GM12878 (cell line): Measurements from ENCODE around the gene ACACB. TPM values are rescaled to one million over a fixed set of nuclear protein-coding genes. Genes with fewer than 3 reads are reported as not detected.

ENCODE experiments used
- ATAC-seq: fragments of 200-7000 bp; cut with Tn5 transposase; 3 replicates; pipeline ENCODE4 v1.9.1; 2020; ENCODE audit warnings: mild to moderate bottlenecking, moderate library complexity
- BruUV-seq: library from RNA; stranded (reverse); fragments of 400-500 nt; replicated peaks from 2 replicates; lab custom pipeline; 2021; lab: Mats Ljungman, UMichigan
- CTCF ChIA-PET: fragments of 300-600 bp; sonication (Branson Sonifier 250); formaldehyde crosslinking; extraction: SDS; loops from one replicate; lab custom pipeline; 2021; ENCODE audit warnings: inconsistent platforms; lab: Yijun Ruan, JAX
- POLR2A ChIA-PET: fragments of 350-600 bp; formaldehyde crosslinking; extraction: SDS; loops from one replicate; lab custom pipeline; 2021; ENCODE audit warnings: inconsistent platforms; lab: Charles Lee
- RAD21 ChIA-PET: fragments of 300-600 bp; sonication (Branson Sonifier 250); formaldehyde crosslinking; loops from one replicate; lab custom pipeline; 2023; ENCODE audit warnings: antibody characterized with exemption; ENCODE audit not compliant: unreplicated experiment; lab: Charles Lee
- SMC1A ChIA-PET: fragments of 300-600 bp; sonication (Branson Sonifier 250); formaldehyde crosslinking; loops from one replicate; lab custom pipeline; 2023; ENCODE audit not compliant: unreplicated experiment, uncharacterized antibody; lab: Charles Lee
- DNase-seq: peaks from one replicate; pipeline ENCODE4 v3.0.0-alpha.2; 2011; ENCODE audit warnings: low read depth, low spot score
- FAIRE-seq: peaks from 3 replicates; lab custom pipeline; 2011; peaks lifted over from hg19 to GRCh38; lab: Jason Lieb, UNC
- H2AFZ ChIP-seq: 2 replicates; pipeline ENCODE4 v1.6.0; 2011; ENCODE audit warnings: low read depth, low read length, control low read depth; ENCODE audit not compliant: control insufficient read depth
- H3K27ac ChIP-seq: 2 replicates; pipeline ENCODE4 v1.5.1; 2011; ENCODE audit warnings: control low read depth; ENCODE audit not compliant: control insufficient read depth, insufficient read depth
- H3K27me3 ChIP-seq, 2 experiments: replicated peaks in 1 of 2; 2 replicates each; pipeline versions ENCODE4 v1.6.0 to v1.6.1; 2011; ENCODE audit warnings: low read length in 1 of 2; ENCODE audit not compliant: control insufficient read depth in 2 of 2, insufficient read depth in 2 of 2
- H3K36me3 ChIP-seq, 2 experiments: 2 replicates each; pipeline ENCODE4 v1.5.1; 2011; ENCODE audit warnings: low read length in 1 of 2; ENCODE audit not compliant: control insufficient read depth in 2 of 2, insufficient read depth in 2 of 2
- H3K4me1 ChIP-seq: 2 replicates; pipeline ENCODE4 v1.6.1; 2011; ENCODE audit warnings: mild to moderate bottlenecking, low read length, moderate library complexity, mixed read lengths; ENCODE audit not compliant: control insufficient read depth, insufficient read depth
- H3K4me2 ChIP-seq: 2 replicates; pipeline ENCODE4 v1.6.0; 2011; ENCODE audit warnings: control low read depth; ENCODE audit not compliant: control insufficient read depth, insufficient read depth
- H3K4me3 ChIP-seq: fragments of 200-600 bp; sonication (generic); 2 replicates; pipeline ENCODE4 v1.5.1; 2016
- H3K79me2 ChIP-seq: 2 replicates; pipeline ENCODE4 v1.6.0; 2011; ENCODE audit warnings: low read length; ENCODE audit not compliant: control insufficient read depth, insufficient read depth
- H3K9ac ChIP-seq: 2 replicates; pipeline ENCODE4 v1.8.0; 2011; ENCODE audit warnings: low read length, control low read depth, mixed read lengths; ENCODE audit not compliant: control insufficient read depth, insufficient read depth
- H3K9me3 ChIP-seq: replicated peaks from 3 replicates; pipeline ENCODE4 v1.5.1; 2011; ENCODE audit warnings: mild to moderate bottlenecking, low read length; ENCODE audit not compliant: control insufficient read depth, insufficient read depth
- H4K20me1 ChIP-seq: 2 replicates; pipeline ENCODE4 v1.6.0; 2011; ENCODE audit not compliant: control insufficient read depth, insufficient read depth
- BCL11A ChIP-seq: IDR thresholded peaks from 2 replicates; pipeline ENCODE4 v1.6.1; 2011; ENCODE audit warnings: low read depth, low read length
- BCL3 ChIP-seq: IDR thresholded peaks from 2 replicates; pipeline ENCODE4 v1.6.1; 2011; ENCODE audit warnings: borderline replicate concordance, low read depth, mild to moderate bottlenecking, moderate library complexity, low read length; ENCODE audit not compliant: insufficient read depth, poor library complexity, severe bottlenecking
- CBX3 ChIP-seq: fragments of 200-600 bp; sonication (generic); IDR thresholded peaks from 2 replicates; pipeline ENCODE4 v1.6.1; 2016; ENCODE audit warnings: low read depth, borderline replicate concordance
- CEBPZ ChIP-seq: fragments of 150-350 bp; IDR thresholded peaks from 2 replicates; pipeline ENCODE4 v1.6.1; 2016; ENCODE audit warnings: low read depth, low read length
- CHD1 ChIP-seq: IDR thresholded peaks from 2 replicates; pipeline ENCODE4 v1.6.1; 2012; ENCODE audit warnings: low read depth, low read length, improper control_type of control experiment
- CHD2 ChIP-seq: IDR thresholded peaks from 2 replicates; pipeline ENCODE4 v1.6.1; 2011; ENCODE audit warnings: low read depth, low read length, improper control_type of control experiment, borderline replicate concordance
- FOXK2 ChIP-seq: fragments of 450-650 bp; IDR thresholded peaks from 2 replicates; pipeline ENCODE4 v1.6.1; 2017; ENCODE audit warnings: mild to moderate bottlenecking, moderate library complexity
- HCFC1 ChIP-seq: fragments of 150-350 bp; IDR thresholded peaks from 2 replicates; pipeline ENCODE4 v1.6.1; 2014; ENCODE audit warnings: low read length
- HDAC2 ChIP-seq: fragments of 200-600 bp; sonication (generic); IDR thresholded peaks from 2 replicates; pipeline ENCODE4 v1.6.1; 2017
- IRF5 ChIP-seq: fragments of 450-650 bp; IDR thresholded peaks from 2 replicates; pipeline ENCODE4 v1.6.1; 2017; ENCODE audit warnings: borderline replicate concordance
- KLF5 ChIP-seq: fragments of 450-650 bp; IDR thresholded peaks from 2 replicates; pipeline ENCODE4 v1.6.1; 2014; ENCODE audit warnings: mild to moderate bottlenecking; ENCODE audit not compliant: partially characterized antibody
- RB1 ChIP-seq: fragments of 450-650 bp; formaldehyde crosslinking; IDR thresholded peaks from 2 replicates; pipeline ENCODE4 v1.6.1; 2017; ENCODE audit warnings: mild to moderate bottlenecking, borderline replicate concordance
- TAF1 ChIP-seq: IDR thresholded peaks from 2 replicates; pipeline ENCODE4 v1.6.1; 2011; ENCODE audit warnings: mild to moderate bottlenecking, low read depth, low read length, borderline replicate concordance
- TCF3 ChIP-seq: IDR thresholded peaks from 2 replicates; pipeline ENCODE4 v1.6.1; 2012; ENCODE audit warnings: low read depth, mild to moderate bottlenecking, low read length, borderline replicate concordance; ENCODE audit not compliant: insufficient read depth
- TCF7 ChIP-seq: IDR thresholded peaks from 2 replicates; pipeline ENCODE4 v1.6.1; 2014; ENCODE audit warnings: antibody characterized with exemption, borderline replicate concordance
- ZNF24 ChIP-seq: fragments of 450-650 bp; IDR thresholded peaks from 2 replicates; pipeline ENCODE4 v1.6.1; 2017; ENCODE audit warnings: antibody characterized with exemption, mild to moderate bottlenecking
- WGBS: methylation state at CpG from one replicate; pipeline ENCODE4 v1.1.6; 2016; ENCODE audit warnings: low lambda C conversion rate; ENCODE audit not compliant: insufficient replicate concordance, insufficient coverage; ENCODE audit errors: missing lambda C conversion rate; 5-methylcytosine and 5-hydroxymethylcytosine counted together
- in situ Hi-C: fragments of 300-500 bp; cut with MboI; formaldehyde crosslinking; loops from 9 replicates; pipeline ENCODE4 v1.14.3; 2018; ENCODE audit warnings: mixed read lengths
- intact Hi-C: fragments of 100-400 bp; cut with micrococcal nuclease; formaldehyde crosslinking; loops from one replicate; pipeline ENCODE4 v1.14.2; 2022; ENCODE audit not compliant: unreplicated experiment
- polyA plus RNA-seq, 11 experiments: library from polyadenylated mRNA; depleted of rRNA in 4 of 11; unstranded in 6 of 11; stranded (reverse) in 5 of 11; fragments of >200 nt; fragmentation: Nextera tagmentation in 4 of 11; fragmentation: Illumina TruSeq in 1 of 11; extraction: Ambion mirVana in 4 of 11; extraction: Trizol in 1 of 11; gene quantifications; 1 replicate in 1 of 11; 2 replicates in 10 of 11; pipeline versions ENCODE4 v1.2.1 to v1.2.3, GENCODE V29; 2011 to 2016; ENCODE audit warnings: inconsistent platforms in 2 of 11, missing spikeins in 2 of 11, low read depth in 1 of 11
- total RNA-seq, 4 experiments: library from RNA; depleted of rRNA in 3 of 4; stranded (reverse); fragments of >200 nt in 3 of 4; fragmentation: Illumina TruSeq in 1 of 4; extraction: Trizol in 1 of 4; gene quantifications; 2 replicates each; pipeline versions ENCODE4 v1.2.1 to v1.2.3, GENCODE V29; 2013 to 2021

Gene ACACB
- total and polyA plus RNA-seq, 10 of the 15 experiments (the other 5 are each of a cell fraction or from before 2014, with no cell fraction given) = 0.05 to 1.9 (median 0.38) TPM; not detected in 2

- TF ChIP-seq CHD2 = no peak
- TF ChIP-seq KLF5 = no peak
- no peak for TF ChIP-seq HCFC1
- TF ChIP-seq HDAC2 = no peak
- TF ChIP-seq CHD1 = no peak
- no peak for TF ChIP-seq BCL11A
- no peak for TF ChIP-seq CEBPZ
- TF ChIP-seq CBX3 = no peak
- TF ChIP-seq TAF1 = no peak
- TF ChIP-seq FOXK2 = no peak
- TF ChIP-seq RB1 = no peak
- no peak for TF ChIP-seq IRF5
- no peak for TF ChIP-seq TCF3
- no peak for TF ChIP-seq BCL3
- TF ChIP-seq ZNF24 = no peak
- TF ChIP-seq TCF7 = no peak
- Histone ChIP-seq H3K4me2 (no peak overlapping the region), H3K36me3 (no peaks in the 10 kb centered on the region), H3K9me3 (no peaks in the 10 kb centered on the region), H3K4me1 (no peaks in the 10 kb centered on the region), H3K4me3 (no peak overlapping the region), H2AFZ (no peak overlapping the region), H3K27me3 (no peaks in the 10 kb centered on the region), H3K27ac (no peak overlapping the region), H3K79me2 (no peaks in the 10 kb centered on the region), H3K9ac (no peak overlapping the region), H4K20me1 (no peaks in the 10 kb centered on the region)
- ATAC-seq = no peak
- CTCF ChIA-PET = no interaction called here
- no peak for FAIRE-seq
- in situ Hi-C loops (no loop called here), intact Hi-C loops (no loop called here)
- no peak for DNase-seq
- 81% methylated on average over 7 of the region's 7 CpGs for WGBS
- BruUV-seq = no TSS peak
- RAD21 ChIA-PET = no interaction called here
- SMC1A ChIA-PET = no interaction called here
- POLR2A ChIA-PET = no interaction called here
Observed at GRCh38 chr12:109182041-109182839, 65.9 kb downstream of the ACACB start.
